Measurements from ENCODE around the gene USP17L21.
"Not testable (repeated sequence)": the region's sequence is repeated elsewhere in the genome, so short reads cannot be mapped to it uniquely, and the experiment has no call there.

GRCh38 chr4:9271719-9272118, 9.0 kb downstream of the USP17L21 start:
- not testable (repeated sequence) for TF ChIP-seq POLR2AphosphoS5, POLR2A, TAF1, SPI1 (IDR thresholded peaks at IDR 0.05; ENCODE audit: low read depth, low read length)

All from GM12891 (cell line).